HUDEP-2 (cell line): ENCODE data around the gene PRRX2.
A peak's percentile ranks its signal among the peaks of the same experiment; 100 is the strongest.

Experiments
- DNase-seq, 76 experiments: peaks; one replicate each; lab custom pipeline; 2025; ENCODE audit not compliant: unreplicated experiment in 76 of 76; lab: John Stamatoyannopoulos, UW

Gene PRRX2

GRCh38 chr9:129665389-129665775, at the start of gene PRRX2:
TSS of gene PRRX2 (plus strand) at chr9:129665647. CDS start at chr9:129665868, 221 bp downstream.
- no peak for DNase-seq

- no peak for DNase-seq
Measured at GRCh38 chr9:129617167-129617566, 48.3 kb upstream of the PRRX2 start.

GRCh38 chr9:129619787-129620668, 45.4 kb upstream of the PRRX2 start:
- DNase-seq: no peak

- DNase-seq: no peak
Measured at GRCh38 chr9:129620669-129621295, 44.7 kb upstream of the PRRX2 start, which contains the start of gene C9orf50. TSS of gene C9orf50 (minus strand) at chr9:129621101. CDS start at chr9:129620574, 527 bp downstream.

GRCh38 chr9:129623331-129623730, 42.1 kb upstream of the PRRX2 start:
- no peak for DNase-seq

DNA sequence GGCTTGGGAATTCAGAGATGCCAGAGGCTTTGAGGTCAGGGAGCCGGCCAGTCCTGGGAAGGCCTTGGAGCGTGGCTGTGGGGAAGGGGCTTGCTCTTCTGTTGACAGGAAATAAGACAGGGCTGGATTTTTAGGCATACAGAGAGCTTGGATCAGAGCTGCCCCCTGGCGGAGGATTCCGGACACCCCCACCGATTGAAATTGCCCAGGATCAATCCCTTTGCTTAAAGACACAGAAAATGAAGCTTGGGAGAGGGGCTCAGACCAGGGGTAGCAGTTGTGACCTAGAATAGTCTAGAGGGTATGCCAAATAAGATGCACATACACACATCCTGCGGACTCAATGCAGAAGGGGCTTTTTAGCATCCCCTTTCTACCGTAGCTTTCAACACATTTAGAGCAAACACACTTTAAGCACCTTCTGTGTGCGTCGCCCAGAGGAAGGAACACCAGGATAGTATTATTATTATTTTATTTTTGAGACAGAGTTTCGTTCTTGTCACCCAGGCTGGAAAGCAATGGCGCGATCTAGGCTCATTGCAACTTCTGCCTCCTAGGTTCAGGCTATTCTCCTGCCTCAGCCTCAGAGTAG, 41.2 kb upstream of the PRRX2 start:
- peak in 47 of 76 experiments; percentile 9 to 59 (median 40) for DNase-seq

GRCh38 chr9:129624947-129625346, 40.5 kb upstream of the PRRX2 start:
- no peak for DNase-seq

DNA sequence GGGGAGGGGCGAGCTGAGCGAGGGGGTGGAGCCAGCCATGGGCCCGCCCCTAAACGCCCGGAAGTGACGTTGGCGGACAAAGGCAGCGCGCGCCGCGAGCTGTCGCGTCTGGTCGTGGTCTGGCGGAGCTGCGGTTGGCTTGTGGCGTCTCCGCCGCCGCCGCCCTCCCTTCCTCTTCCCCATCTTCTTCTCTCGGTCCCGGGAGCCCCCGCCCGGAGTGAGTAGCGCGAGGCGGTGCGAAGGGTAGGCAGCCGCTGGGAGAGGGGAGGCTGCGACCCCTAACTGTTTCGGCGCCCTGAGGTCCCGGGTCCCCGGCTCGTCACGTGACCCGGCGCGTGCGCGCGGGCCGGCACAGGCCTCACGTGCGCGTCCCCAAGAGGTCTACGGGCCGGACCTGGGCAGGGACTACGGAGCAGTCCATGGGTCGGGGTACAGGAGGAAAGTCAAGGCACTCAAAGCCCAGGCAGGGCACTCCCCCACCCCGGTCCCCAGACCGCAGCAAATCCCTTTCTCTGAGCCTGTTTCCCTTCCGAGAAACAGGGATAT, 39.3 kb upstream of the PRRX2 start, which contains the start of gene NTMT1:
NTMT1 (plus strand) TSS at position 85 of the 546 bp plus-strand sequence. CDS start 6,541 bp downstream, outside the sequence.
- peak in 73 of 76 experiments; percentile 6 to 86 (median 70) for DNase-seq

DNA sequence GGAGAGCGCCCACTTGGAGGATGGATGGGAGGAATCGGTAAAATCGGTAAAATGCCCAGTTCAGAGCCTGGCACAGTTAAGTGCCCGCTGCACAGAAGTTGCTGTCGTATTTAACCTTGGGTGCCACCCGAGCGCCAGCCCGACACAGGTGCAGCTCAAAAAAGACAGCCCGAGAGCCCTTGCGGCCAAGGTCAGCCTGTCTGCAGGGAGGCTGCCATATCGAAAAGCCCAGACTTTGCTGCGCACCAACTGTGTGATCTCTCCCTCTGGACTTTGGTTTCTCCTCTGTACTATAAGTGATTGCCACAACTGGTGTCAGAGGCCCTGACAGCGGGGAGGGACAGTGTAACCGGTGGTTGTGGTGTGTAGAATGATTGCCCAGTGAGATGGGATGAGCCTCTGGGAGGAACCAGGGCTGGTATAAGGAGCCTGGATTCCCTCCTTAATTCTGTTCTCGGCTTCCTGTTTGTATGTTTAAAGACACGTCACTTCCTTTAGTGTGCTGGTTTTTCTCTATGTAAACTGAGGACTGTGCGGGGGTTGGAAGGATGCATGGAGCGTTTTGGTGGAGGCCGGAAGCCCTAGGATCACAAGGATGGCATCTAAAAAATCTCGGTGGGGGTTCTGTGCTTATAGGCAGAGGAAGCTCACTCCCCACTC, 38.7 kb upstream of the PRRX2 start:
- peak in 3 of 76 experiments; percentile 7 to 35 (median 25) for DNase-seq

GRCh38 chr9:129627556-129628440, 37.6 kb upstream of the PRRX2 start:
- DNase-seq: no peak

- DNase-seq: no peak
Measured at GRCh38 chr9:129628709-129629108, 36.7 kb upstream of the PRRX2 start.

DNA sequence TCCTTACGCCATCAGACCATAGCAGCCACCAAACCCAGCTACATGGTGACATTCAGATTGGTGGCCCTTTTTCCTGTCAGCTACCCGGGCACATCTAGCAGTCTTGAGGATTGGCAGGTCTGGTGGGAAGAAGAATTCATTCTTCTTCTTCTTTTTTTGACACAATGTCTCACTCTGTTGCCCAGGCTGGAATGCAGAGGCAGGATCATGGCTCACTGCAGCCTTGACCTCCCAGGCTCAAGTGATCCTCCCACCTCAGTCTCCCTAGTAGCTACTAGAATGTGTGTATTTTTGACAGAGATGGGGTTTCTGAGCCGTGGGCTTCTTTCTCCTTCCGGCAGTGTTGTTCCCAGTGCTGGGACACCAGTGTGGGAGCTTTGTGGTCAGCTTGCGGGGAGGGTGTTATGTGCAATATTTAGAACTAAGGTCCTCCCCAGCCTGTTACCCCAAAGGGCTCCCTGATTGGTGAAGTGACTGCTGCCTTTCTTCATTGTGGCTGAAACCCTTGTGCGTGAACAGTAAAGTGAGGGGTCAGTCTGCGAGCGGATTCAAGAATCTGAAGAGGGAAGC, 36.1 kb upstream of the PRRX2 start:
- DNase-seq: no peak

DNA sequence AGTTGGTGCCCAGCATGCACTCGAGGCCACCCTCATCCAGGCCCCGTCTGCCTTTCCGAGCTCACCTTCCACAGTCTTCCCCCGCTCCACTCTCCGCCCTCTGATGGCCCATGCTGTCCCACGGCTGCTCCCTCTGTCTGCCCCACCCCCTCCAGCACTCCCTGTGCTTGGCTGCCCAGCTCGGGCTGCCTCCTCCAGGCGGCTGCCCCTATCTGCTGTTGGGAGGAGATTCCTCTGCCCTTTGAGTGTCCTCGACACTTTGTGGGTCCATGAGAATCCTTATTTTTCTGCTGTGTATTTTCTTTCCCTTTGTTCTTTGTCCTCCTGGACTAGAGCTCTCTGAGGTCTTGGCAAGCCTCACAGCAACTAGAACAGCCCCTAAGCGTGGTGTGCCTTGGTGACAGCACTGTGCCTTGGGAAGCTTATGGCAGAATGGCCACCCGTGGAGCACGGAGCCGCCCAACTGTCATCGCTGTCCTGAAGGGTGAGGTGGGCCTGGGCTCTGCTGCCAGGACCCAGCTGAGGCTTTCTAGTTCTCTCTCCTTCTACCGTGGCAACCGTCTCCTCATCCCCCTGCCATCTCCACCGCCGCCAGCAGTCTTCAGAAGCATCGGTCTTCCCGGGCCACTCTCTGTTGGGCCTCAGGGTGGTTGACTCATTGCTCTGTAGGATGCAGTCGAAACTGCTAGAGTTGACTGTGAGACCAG, 34.3 kb upstream of the PRRX2 start:
- DNase-seq: no peak

DNA sequence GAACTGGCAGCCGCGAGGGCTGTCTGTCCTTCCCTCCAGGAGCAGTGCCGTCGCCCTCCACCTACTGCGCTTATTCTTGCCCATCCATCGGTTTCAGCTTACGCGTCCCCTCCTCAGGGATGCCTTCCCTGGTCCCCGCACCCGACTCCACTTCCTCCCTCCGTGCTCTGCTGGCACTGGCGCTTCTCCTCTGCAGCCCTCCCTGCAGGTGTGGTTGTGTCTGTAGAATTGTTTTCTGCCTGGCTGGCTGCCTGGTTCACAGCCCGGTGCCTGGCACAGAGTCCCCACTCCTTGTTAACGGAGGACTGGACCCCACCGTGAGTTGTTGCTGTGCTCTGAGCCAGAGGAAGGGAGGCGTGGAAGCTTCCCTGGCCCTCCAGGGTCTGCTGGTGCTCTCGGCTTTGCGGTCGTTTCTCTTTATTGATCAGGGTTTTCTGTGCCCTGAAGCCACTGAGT, 33.7 kb upstream of the PRRX2 start:
- DNase-seq: no peak

GRCh38 chr9:129632460-129632859, 33.0 kb upstream of the PRRX2 start:
- DNase-seq: no peak

DNA sequence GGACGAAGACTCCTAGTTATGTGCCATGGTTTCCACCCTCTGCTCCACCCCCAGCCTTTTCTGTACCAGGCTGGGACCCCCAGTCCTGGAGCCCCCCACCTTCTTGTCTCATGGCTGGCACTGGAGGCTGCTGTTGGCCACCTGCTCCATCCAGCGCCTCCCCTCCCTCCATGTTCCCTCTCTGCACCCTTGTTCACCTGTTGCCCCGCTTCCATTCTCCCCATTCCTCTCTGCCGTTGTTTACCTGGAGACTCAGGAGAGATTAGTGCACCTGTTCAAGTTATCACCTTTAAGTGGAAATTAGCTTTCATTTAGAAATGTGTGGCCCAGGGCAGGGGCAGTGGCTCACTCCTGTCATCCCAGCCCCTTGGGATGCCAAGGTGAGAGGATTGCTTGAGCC, 32.2 kb upstream of the PRRX2 start:
- no peak for DNase-seq

- DNase-seq: no peak
Measured at GRCh38 chr9:129633848-129634247, 31.6 kb upstream of the PRRX2 start.
